ENCODE data around the gene PGM2L1. TPM values are rescaled to one million over a fixed set of nuclear protein-coding genes. Genes with fewer than 3 reads are reported as not detected.
"Not testable (repeated sequence)": the region's sequence is repeated elsewhere in the genome, so short reads cannot be mapped to it uniquely, and the experiment has no call there.

The PGM2L1 gene
- total RNA-seq, 2 experiments from 2014 or later: 9.2 to 10.4 TPM

DNA sequence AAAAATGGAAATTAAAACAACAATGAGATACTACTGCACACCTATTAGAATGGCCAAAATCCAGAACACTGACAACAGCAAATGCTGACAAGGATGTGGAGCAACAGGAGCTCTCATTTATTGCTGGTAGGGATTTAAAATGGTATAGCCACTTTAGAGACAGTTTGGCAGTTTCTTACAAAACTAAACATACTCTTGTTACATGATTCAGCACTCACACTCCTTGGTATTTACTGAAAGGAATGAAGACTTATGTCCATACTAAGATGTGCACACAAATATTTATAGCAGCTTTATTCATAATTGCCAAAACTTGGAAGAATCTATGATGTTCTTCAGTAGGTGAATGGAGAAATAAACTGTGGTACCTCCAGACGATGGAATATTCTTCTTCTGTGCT is 40.8 kb downstream of the PGM2L1 start:
- CTCF ChIA-PET: no interaction called here
- POLR2A ChIA-PET: no interaction called here

DNA sequence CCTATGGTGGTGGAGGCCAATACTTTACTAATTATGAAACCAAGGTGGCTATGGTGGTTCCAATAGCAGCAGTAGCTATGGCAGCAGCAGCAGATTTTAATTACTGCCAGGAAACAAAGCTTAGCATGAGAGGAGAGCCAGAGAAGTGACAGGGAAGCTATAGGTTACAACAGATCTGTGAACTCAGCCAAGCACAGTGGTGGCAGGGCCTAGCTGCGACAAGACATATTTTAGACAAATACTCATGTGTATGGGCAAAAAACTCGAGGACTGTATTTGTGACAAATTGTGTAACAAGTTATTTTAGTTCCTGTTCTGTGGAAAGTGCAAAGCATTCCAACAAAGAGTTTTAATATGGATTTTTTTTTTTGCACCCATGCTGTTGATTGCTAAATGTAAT is 42.6 kb downstream of the PGM2L1 start:
- CTCF ChIA-PET: no interaction called here
- POLR2A ChIA-PET: interaction anchor here (0.6 kb wide), 1 partner anchor 39 kb away, joined by 6 read pairs; no protein-coding TSS in a partner anchor

DNA sequence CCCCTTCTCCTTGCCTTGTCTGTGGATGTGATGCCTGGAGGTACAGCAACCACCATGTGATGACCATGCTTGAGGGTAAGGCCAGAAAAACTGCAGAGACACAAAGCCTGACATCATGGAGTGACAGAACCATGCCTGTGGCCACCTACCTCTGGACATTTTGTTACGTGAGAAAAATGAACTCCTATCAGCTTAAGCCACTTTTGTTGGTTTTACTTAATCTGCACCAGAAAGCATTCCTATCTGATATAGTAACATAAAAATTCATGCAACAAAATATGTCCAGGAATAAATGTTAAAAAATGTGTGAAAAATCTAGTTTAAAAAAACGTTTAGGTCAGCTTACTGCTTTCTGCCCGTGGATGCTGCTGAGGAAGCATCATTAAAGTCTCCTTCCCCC is 44.2 kb downstream of the PGM2L1 start:
- ChIA-PET POLR2A (interaction anchor here (0.6 kb wide), 1 partner anchor 51 kb away, joined by 6 read pairs; no protein-coding TSS in a partner anchor), CTCF (no interaction called here)

DNA sequence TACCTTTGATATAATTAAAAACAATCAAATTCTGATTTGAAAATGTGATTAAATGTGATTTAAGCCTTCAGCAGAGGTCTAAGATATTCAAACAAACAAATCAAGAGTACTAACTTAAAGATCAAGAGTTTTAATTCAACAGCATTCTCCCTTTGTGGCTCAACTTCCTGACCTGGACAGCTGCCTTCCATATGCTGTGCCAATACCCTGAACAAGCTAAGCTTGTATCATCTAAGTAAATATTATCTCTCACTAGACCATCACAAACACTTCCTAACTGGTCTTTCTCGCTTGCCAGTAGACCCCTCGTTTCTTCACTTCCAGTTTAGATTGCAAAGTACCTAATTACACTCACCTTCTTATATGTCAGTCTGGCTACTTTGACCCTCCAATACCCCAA is 50.9 kb downstream of the PGM2L1 start:
- ChIA-PET CTCF (no interaction called here), POLR2A (no interaction called here)

DNA sequence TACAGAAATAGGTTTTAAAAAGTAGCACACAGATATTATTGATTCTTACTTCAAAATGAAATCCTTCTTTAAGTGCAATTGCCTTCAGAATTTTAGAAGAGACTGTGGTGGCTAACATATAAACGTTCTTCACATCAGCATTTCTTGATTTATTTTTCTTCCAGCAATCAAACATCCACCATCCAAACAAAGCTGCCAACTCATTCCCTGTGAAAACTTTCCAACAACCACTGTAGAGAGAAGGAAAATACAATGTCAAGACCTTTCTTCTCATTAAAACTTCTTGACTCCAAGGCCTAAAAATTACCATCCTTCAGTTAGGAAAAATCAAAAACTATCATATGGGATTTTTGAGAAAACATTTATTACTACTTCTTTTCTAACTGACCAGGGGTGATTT is 52.8 kb downstream of the PGM2L1 start:
- ChIA-PET POLR2A (no interaction called here), CTCF (no interaction called here)

DNA sequence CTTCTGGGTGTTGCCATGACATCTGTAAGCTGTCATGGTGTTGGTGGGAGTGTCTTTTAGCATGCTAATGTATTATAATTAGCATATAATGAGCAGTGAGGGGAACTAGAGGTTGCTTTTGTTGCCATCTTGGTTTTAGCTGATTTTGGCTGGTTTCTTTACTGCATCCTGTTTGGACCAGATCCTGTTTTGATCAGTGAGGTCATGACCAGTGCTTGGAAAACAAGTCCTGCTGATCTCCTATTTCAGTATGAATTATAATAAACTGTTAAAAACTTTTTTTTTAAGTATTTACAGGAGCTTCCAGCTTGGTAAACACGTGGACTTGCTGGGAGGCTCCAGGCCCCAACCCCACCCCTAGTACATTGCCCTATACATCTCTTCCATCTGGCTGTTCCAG is 56.3 kb downstream of the PGM2L1 start:
- CTCF ChIA-PET: no interaction called here
- POLR2A ChIA-PET: no interaction called here

DNA sequence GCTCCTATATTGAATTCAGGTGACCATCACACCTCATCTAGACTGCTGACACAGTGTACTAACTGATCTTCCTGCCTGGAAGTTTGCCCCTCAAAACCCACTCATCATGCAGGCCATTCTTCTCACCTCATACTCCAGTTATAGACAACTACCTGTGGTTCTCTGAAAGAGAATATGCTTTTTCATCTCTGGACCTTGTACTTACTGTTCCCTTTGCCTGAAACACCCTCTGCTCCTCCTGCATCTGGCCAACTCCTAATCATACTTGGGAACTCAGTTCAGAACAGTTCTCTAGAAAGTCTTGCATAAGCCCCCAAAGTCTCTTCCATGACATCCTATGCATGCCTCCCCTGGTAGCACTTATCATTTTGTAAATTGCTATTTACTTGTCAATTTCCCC is 58.6 kb downstream of the PGM2L1 start:
- POLR2A ChIA-PET: no interaction called here

DNA sequence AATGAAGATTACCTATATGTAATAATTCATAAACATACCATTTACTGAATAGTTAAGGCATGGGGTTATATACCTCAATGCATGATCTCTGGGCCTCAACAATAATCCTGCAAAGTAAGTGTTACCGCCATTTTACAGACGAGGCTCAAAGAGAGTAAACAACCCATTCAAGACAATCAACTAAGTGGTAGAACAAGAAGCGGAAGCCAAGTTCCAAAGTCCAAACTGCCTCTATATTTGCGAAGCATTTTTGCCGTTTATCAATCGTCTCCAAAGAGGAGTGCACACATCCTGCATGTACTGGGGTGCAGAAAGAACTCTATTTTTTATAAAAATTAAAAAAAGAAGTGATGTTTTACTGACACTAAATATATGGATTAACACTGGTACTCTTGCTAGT is 59.3 kb downstream of the PGM2L1 start:
- ChIA-PET POLR2A (no interaction called here), CTCF (no interaction called here)

More for the DNA sequence above, 58.6 kb downstream of the PGM2L1 start:
- CTCF ChIA-PET: no interaction called here

DNA sequence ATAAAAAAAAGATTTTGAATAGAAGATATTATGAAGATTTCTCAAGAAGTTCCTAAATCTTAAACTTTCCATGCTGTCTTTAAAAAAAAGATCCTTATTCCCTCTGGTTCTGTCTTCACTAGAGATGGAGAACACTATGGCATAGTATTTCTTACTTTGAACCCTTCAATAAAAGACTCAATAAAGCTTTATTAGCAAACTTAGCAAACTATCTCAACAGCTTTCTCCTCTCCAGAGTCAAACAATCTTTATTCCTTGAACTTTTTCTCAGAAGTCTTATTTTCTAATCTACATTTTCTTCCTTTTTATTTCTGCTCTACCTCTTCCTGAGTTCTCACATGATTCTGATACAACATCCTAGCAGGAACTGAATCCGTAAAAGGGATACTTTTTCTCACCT is 65.0 kb downstream of the PGM2L1 start:
- POLR2A ChIA-PET: no interaction called here
- CTCF ChIA-PET: no interaction called here

DNA sequence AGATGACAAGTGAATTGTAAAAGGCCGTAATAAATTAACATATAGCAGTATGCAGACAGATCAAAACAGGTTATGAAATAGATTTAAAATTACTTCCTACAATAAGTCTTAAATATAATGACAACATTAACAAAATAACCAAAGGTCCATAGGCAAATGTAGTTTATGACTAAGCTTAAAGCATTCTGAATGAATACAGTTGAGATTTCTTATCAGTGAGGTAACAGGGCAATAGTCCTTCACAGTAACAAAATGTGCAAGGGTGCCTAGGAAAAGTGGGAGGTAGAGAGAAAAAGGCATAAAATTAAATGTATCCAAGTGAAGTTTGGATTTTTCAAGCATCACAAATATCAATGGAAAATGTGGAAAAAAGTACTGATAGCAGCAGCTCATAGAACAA is 65.9 kb downstream of the PGM2L1 start:
- ChIA-PET CTCF (no interaction called here), POLR2A (no interaction called here)

DNA sequence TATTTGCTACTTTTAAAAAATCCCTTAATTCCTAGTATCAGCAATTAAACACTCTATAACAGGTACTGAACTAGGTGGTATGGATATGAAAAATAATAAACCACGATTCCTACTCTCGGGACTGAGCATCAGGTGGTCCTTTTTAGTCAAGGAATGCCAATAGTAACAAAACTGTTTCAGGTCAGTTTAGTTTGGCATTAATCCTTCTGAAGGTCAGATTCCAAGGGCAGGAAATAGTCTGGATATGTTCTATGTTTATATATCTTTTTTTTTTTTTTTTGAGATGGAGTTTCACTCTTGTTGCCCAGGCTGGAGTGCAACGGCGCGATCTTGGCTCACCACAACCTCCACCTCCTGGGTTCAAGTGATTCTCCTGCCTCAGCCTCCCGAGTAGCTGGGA is 67.2 kb downstream of the PGM2L1 start:
- CTCF ChIA-PET, POLR2A ChIA-PET: not testable (repeated sequence)

DNA sequence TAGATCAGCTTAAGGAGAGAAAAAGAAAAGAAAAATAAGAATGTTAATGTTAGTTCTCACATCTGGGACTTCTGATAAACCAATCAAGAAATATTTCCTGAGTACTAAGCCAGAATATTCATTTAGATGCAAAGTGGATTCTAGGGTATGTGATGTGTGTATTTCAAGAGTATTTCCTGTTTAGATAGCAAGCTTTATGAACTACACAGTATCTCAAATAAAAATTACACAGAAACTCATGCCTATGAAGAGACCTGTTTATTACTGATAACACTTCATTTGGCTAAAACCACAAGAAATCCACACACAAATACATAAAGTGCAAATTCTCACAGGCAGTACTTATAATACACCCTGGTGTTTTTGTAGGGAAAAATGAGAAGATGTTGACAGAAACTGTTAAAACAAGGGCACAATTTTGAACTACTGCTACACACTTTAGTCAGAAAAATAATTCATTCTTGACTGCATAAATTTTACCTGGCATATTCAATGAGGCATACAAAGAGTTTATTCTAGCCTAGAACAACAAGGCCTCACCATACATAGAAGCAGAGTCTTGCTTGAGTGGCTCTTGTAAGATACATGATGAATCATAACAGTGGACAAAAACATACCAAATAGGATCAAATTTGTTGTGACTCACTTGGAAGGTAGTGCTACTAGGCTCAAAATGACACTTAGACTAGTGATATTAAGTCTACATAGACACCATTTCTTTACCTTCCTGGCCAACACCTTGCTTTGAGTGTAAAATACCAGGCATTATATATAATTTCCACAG is 68.0 kb downstream of the PGM2L1 start:
- CTCF ChIA-PET: no interaction called here
- POLR2A ChIA-PET: no interaction called here

DNA sequence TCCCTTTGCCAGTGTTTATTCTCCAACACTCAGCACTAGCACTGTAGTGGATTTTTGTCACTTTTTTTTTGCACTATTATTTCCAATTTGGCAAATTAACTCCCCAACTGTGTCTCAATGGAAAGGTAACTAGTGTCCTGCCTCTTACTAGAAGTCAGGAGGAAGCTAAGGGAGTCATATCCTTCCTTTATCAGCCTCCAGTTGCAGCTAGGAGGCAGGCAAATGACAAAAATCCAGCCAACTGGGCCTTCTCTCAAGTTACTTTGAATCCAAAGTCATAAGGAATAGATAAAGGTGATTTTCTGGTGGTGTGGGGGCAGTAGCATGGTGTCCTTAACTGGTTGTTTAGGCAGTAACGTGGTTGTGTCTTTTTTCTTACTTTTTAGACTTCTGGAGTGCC is 71.2 kb downstream of the PGM2L1 start:
- ChIA-PET CTCF (no interaction called here), POLR2A (no interaction called here)

DNA sequence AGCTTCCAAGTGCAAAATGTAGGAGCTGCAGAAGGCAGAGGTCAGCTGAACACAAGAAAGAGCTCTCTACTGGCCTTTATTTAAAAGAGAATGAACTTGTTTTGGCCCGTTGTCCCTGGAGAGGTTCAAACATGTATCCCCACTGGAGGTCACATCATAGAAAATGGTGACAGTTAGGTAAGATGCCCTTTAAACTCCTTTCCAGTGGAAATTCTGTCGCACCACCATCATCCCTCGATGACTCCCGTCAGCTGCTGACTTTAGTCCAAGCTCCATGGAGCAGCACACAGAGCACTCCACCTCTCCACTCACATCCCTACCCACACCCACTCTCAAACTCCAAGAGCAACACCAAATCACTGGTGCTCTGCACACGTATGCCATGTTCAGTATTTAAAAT is 71.6 kb downstream of the PGM2L1 start:
- ChIA-PET CTCF (no interaction called here), POLR2A (no interaction called here)

DNA sequence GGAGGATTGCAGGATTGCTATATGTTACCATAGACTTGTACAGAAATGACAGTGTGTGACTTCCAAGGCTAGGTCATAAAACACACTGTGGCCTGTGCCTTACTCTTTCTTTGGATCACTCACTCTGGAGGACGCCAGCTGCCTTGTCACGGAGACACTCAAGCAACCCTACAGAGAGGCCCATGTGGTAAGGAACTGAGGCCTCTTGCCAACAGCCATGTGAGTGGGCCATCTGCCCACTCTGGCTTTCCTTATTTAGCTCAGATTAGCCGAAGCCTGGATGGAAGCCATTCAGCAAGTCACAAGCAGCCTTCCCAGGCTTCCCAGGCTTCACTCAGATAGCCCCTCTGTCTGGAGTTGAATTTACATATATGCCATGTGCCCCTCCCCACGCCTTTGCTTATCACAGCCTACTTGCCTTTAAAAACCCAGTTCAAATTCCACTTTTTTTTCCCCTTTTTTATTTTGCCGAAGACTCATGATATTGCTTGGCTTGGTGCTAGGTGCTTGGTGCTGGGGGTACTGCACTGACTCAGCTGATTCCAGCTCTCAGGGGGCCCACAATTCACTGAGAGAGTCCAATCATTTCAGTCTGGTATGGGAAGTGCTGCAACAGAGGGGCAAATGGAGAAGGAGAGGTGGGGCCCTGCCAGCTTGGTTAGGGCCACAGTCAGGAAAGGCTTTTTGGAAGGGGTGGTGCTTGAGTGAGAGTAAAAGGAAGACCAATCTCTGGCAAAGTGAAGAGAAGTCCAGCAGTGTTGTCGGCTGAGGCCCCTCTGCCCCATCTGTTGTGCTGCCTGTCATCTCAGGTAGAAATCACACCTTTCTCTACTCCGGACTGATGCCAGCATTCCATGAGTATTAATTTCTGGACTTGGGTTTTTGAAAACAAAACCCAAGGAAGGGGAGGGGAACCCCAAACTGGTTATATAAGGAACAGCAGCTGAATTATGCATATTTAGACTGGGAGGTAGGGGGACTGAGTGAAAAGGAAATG is 72.3 kb downstream of the PGM2L1 start:
- ChIA-PET CTCF (no interaction called here), POLR2A (no interaction called here)

DNA sequence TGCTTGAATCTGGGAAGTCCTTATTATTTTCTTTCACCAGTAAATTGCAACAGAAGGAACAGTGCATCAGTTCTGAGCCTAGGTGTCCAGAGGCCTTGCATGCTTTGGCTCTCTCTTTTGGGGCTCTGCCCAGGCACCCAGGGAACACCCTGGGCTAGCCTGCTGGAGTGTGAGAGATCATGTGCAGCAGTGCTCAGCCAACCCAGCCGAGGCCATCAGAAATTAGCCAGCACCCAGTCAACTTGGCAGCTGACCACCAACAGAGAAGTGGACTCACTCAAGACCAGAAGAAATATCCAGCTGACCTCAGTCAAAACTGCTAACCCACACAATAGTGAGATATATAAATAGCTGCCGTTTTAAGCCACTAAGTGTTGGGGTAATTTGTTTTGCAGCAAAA is 75.6 kb downstream of the PGM2L1 start:
- POLR2A ChIA-PET: no interaction called here

DNA sequence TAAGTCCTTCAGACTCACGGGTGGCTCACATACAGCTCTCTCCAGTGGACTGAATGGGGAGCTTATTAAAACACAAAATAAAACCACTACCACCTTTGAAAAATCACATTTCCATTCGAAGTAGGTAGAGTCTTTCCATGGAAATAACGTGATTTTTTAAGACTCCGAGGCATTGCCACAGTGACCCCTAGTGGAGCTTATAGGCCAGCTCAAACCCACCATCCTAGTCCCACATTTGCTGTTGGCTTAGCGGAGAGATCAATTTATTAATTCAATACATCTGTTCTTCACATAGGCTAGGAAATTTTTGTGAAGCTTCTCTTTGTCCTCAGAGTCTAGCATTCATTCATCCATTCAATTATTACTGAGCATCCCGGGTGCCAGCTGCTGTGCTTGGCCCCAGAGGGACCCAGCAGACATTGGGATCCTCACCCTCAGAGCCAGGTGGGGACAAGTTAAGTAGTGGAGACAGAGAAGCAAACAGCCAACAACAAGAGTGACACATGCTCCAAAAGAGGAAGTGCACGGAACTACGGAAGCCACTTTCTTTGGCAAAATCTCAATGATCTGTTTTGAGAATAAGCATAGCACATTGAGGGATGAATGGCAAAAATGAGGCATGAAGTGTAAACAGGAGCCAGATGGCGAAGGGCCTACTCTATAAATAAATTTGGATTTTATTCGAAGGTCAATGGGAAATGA is 76.6 kb downstream of the PGM2L1 start:
- POLR2A ChIA-PET: no interaction called here
- CTCF ChIA-PET: interaction anchor here (1.6 kb wide), 1 partner anchor 66 kb away, joined by 7 read pairs; no protein-coding TSS in a partner anchor

More for the DNA sequence above, 75.6 kb downstream of the PGM2L1 start:
- CTCF ChIA-PET: interaction anchor here (0.6 to 1.6 kb wide), 2 partner anchors 67 to 575 kb away, joined by 3 to 7 read pairs; no protein-coding TSS in a partner anchor

DNA sequence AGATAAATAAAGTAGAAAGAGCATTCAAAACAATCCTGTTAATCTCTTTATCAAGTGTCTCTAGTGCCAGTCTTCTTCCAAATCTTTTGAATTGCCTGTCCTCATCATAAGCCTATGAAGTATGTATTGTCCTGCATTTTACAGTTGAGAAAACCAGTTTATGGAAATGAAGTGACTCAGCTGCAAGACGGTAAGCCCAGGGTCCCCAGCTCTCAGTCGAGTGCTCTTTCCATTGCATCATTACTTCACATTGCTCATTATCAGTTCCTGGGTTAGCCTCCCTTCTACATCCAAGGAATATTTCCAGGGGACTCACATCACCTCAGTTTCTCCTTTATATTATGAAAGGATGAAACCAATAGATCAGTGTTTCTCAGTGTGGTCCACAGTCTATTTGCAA is 77.7 kb downstream of the PGM2L1 start:
- POLR2A ChIA-PET: no interaction called here

DNA sequence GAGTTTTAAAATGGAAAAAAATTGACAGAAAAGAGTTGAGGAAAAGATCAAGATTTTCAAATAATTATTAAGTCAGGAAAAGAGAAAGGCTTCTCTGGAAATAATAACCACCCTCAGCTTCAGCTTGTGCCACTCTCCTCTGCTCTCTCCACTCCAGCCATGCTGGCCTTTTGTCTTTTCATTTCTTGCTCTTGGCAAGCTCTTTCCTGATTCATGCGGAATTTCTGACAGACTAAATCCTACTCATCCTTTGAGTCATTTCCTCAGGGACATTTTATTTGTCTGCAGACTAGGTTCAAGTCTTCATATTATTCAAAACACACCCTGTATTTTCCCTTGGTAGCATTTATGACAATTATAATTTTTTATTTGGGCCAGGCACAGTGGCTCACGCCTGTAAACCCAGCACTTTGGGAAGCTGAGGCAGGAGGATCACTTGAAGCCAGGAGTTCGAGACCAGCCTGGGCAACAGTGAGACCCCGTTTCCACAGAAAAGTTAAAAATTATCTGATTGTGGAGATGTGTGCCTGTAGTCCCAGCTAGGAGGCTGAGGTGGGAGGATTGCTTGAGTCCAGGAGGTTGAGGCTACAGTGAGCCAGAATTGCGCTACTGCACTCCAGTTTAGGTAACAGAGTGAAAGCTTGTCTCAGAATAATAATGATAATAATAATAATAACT is 79.0 kb downstream of the PGM2L1 start:
- ChIA-PET POLR2A (no interaction called here), CTCF (no interaction called here)

More for the DNA sequence above, 77.7 kb downstream of the PGM2L1 start:
- CTCF ChIA-PET: no interaction called here

Measured in activated CD8-positive, alpha-beta memory T cell treated with anti-CD3 and anti-CD28 coated beads for 36 hours (primary cell).